Kidney capillary endothelial cell (primary cell): ENCODE data around the gene MMADHC.
"Not testable (repeated sequence)": the region's sequence is repeated elsewhere in the genome, so short reads cannot be mapped to it uniquely, and the experiment has no call there.

Experiments used
- DNase-seq: peaks from one replicate; pipeline ENCODE4 v3.0.0-alpha.2; 2018; ENCODE audit warnings: low spot score

Gene MMADHC

GRCh38 chr2:149595056-149595963, 7.7 kb upstream of the MMADHC start:
- DNase-seq = no peak

GRCh38 chr2:149594411-149594810, 6.8 kb upstream of the MMADHC start:
- no peak for DNase-seq

- no peak for DNase-seq
Observed at GRCh38 chr2:149587950-149588487, 444 bp upstream of the MMADHC start.

GRCh38 chr2:149586898-149587219, 716 bp downstream of the MMADHC start:
- DNase-seq = no peak

- DNase-seq = no peak
Observed at GRCh38 chr2:149586063-149586462, 1.5 kb downstream of the MMADHC start.

- no peak for DNase-seq
Observed at GRCh38 chr2:149585166-149585885, 2.2 kb downstream of the MMADHC start.

GRCh38 chr2:149579972-149580882, 7.3 kb downstream of the MMADHC start:
- peak; percentile 68 for DNase-seq

GRCh38 chr2:149577269-149577668, 10.3 kb downstream of the MMADHC start:
- no peak for DNase-seq

- DNase-seq = no peak
Observed at GRCh38 chr2:149575752-149576151, 11.8 kb downstream of the MMADHC start.

- DNase-seq = no peak
Observed at GRCh38 chr2:149575277-149575676, 12.3 kb downstream of the MMADHC start.

- DNase-seq = no peak
Observed at GRCh38 chr2:149573760-149574159, 13.8 kb downstream of the MMADHC start.

GRCh38 chr2:149572102-149572953, 15.2 kb downstream of the MMADHC start:
- no peak for DNase-seq

- DNase-seq = no peak
Observed at GRCh38 chr2:149568138-149568537, 19.4 kb downstream of the MMADHC start.

- DNase-seq = no peak
Observed at GRCh38 chr2:149566652-149567051, 20.9 kb downstream of the MMADHC start.

GRCh38 chr2:149565625-149566024, 21.9 kb downstream of the MMADHC start:
- DNase-seq = not testable (repeated sequence)

GRCh38 chr2:149564983-149565382, 22.6 kb downstream of the MMADHC start:
- DNase-seq = no peak

- DNase-seq = no peak
Observed at GRCh38 chr2:149564097-149564496, 23.5 kb downstream of the MMADHC start.

GRCh38 chr2:149562324-149562723, 25.3 kb downstream of the MMADHC start:
- no peak for DNase-seq

GRCh38 chr2:149561309-149561926, 26.2 kb downstream of the MMADHC start:
- no peak for DNase-seq

GRCh38 chr2:149559341-149560068, 28.1 kb downstream of the MMADHC start:
- no peak for DNase-seq
